Lower leg skin (tissue), 4 donors: ENCODE measurements around the gene ABCA1. TPM values are rescaled to one million over a fixed set of nuclear protein-coding genes. Genes with fewer than 3 reads are reported as not detected.

Experiments used
- DNase-seq, 2 donors: peaks; one replicate each; pipeline ENCODE4 v3.0.0-alpha.2; 2019; ENCODE audit warnings: low spot score in 2 of 2
- H3K4me3 ChIP-seq: fragments of 200-600 bp; sonication (generic); 2 replicates; pipeline ENCODE4 v1.5.1; 2017; ENCODE audit warnings: mild to moderate bottlenecking, low read depth; ENCODE audit not compliant: poor library complexity, severe bottlenecking
- CTCF ChIP-seq, 3 donors: fragments of 450-650 bp; IDR thresholded peaks; one replicate each; pipeline ENCODE4 v1.5.1; 2016; ENCODE audit warnings: antibody characterized with exemption in 3 of 3, mild to moderate bottlenecking in 3 of 3, moderate library complexity in 2 of 3
- POLR2A ChIP-seq, 2 donors: fragments of 450-650 bp; IDR thresholded peaks; one replicate each; pipeline ENCODE4 v1.6.1; 2016 to 2017; ENCODE audit warnings: antibody characterized with exemption in 2 of 2, mild to moderate bottlenecking in 1 of 2, moderate library complexity in 1 of 2
- WGBS, 2 donors: methylation state at CpG; one replicate each; pipeline ENCODE4 v1.1.5; 2018; 5-methylcytosine and 5-hydroxymethylcytosine counted together
- intact Hi-C: fragments of 100-400 bp; cut with DNase I; formaldehyde crosslinking; loops from one replicate; pipeline ENCODE4 v1.15.0; 2023; ENCODE audit warnings: low total_unique reads
- total RNA-seq, 4 donors: library from RNA; depleted of rRNA; stranded (reverse); fragments of >200 nt; gene quantifications; one replicate each; pipeline ENCODE4 v1.1.0, GENCODE V29; 2016

The ABCA1 gene
- total RNA-seq, 4 donors from 2014 or later, result 35.6 to 60.7 (median 39.8) TPM

- TF ChIP-seq CTCF (IDR thresholded peaks at IDR 0.05) (no peak), POLR2A (IDR thresholded peaks at IDR 0.05) (no peak)
- intact Hi-C loops, result loop anchor here (10.0 kb wide), 1 partner anchor 286 kb away; no protein-coding TSS in a partner anchor
- no peak overlapping the region for H3K4me3 ChIP-seq
- peak; percentile 49 to 90 for DNase-seq
- 41 to 63% methylated on average over 12 of the region's 12 CpGs for WGBS, 2 donors
These were observed 59.1 kb downstream of the ABCA1 start for GRCh38 chr9:104868687-104869404.

- no peak for TF ChIP-seq POLR2A (IDR thresholded peaks at IDR 0.05)
- TF ChIP-seq CTCF (IDR thresholded peaks at IDR 0.05), result no peak
- no peak for DNase-seq
- intact Hi-C loops, result loop anchor here (10.0 kb wide), 1 partner anchor 287 kb away; no protein-coding TSS in a partner anchor
- no peak overlapping the region for H3K4me3 ChIP-seq
- 72 to 84% methylated on average over 8 of the region's 8 CpGs for WGBS, 2 donors
These were observed 59.7 kb downstream of the ABCA1 start for GRCh38 chr9:104868303-104868686.

GRCh38 chr9:104866191-104866590 is 61.8 kb downstream of the ABCA1 start:
- no peak overlapping the region for H3K4me3 ChIP-seq
- TF ChIP-seq CTCF (IDR thresholded peaks at IDR 0.05), result no peak
- no peak for TF ChIP-seq POLR2A (IDR thresholded peaks at IDR 0.05)
- intact Hi-C loops, result loop anchor here (10.0 kb wide), 1 partner anchor 289 kb away; no protein-coding TSS in a partner anchor
- WGBS, 2 donors, result 94 to 100% methylated on average over 1 of the region's 1 CpG
- DNase-seq, result no peak

GRCh38 chr9:104864675-104865104 is 63.3 kb downstream of the ABCA1 start:
- DNase-seq, result peak in 1 of 2 donors; percentile 40
- TF ChIP-seq CTCF (IDR thresholded peaks at IDR 0.05) (no peak), POLR2A (IDR thresholded peaks at IDR 0.05) (no peak)

GRCh38 chr9:104863180-104863883 is 64.6 kb downstream of the ABCA1 start:
- no peak overlapping the region for H3K4me3 ChIP-seq
- DNase-seq, result no peak
- intact Hi-C loops, result loop anchor here (10.0 kb wide), 1 partner anchor 291 kb away; no protein-coding TSS in a partner anchor
- WGBS, 2 donors, result 33 to 39% methylated on average over 4 of the region's 4 CpGs
- no peak for TF ChIP-seq CTCF (IDR thresholded peaks at IDR 0.05)
- TF ChIP-seq POLR2A (IDR thresholded peaks at IDR 0.05), result no peak

More at GRCh38 chr9:104864675-104865104, 63.3 kb downstream of the ABCA1 start:
- intact Hi-C loops, result loop anchor here (10.0 kb wide), 1 partner anchor 290 kb away; no protein-coding TSS in a partner anchor
- WGBS, 2 donors, result 69 to 70% methylated on average over 5 of the region's 5 CpGs
- H3K4me3 ChIP-seq, result no peak overlapping the region
